T-helper 2 cell (primary cell): ENCODE data around the gene PWWP2B.

Source experiments
- DNase-seq, 5 experiments: peaks; one replicate each; pipeline versions ENCODE4 v3.0.0 to v3.0.0-alpha.2; 2012 to 2022

PWWP2B gene

DNA sequence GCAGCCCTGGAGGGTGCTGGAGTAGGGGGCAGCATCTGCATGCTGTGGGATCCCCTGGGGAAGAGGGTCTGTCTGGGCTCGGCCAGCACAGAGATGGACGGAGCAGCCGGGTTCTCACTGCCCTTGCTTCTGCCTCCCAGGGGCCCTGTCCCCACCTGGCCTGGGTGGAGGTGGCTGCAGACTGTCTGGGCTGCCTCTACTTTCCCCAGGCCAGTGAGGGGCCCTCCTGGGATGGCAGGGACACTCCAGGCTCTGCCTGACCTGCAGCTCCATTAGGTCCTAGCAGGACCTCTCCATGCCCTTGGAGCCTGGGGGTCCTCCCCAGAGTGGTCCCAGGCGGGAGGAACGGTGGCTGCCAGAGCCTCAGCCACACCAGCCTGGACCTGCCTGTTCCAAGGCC, 63.7 kb downstream of the PWWP2B start:
- DNase-seq: no peak

DNA sequence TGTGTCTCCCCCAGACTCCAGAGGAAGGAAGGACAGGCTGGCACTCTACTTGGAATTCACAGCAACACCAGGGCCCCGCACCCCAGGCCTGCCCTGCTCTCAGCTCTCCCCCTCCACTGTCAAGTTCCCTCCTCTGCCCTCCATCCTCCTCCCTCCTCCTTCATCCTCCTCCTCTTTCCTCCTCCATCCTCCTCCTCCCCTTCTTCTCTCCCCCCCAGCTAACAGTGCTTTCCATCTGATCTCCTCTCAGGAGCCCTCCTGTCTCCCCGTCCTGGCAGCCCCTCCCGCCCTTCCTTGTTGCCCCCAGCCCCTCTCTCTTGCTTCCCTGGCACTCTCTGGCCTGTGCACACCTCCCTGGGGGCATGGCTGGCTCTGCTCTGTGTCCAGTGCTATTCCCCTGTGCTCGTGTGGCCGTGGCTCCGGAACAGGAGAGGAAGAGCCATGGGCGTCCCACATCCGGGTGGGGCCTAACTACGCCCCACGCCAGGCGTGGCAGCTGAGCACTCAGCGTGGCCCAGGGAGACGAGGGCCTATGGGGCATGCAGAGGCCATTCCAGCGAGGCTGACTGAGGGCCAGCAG, 64.2 kb downstream of the PWWP2B start:
- no peak for DNase-seq

DNA sequence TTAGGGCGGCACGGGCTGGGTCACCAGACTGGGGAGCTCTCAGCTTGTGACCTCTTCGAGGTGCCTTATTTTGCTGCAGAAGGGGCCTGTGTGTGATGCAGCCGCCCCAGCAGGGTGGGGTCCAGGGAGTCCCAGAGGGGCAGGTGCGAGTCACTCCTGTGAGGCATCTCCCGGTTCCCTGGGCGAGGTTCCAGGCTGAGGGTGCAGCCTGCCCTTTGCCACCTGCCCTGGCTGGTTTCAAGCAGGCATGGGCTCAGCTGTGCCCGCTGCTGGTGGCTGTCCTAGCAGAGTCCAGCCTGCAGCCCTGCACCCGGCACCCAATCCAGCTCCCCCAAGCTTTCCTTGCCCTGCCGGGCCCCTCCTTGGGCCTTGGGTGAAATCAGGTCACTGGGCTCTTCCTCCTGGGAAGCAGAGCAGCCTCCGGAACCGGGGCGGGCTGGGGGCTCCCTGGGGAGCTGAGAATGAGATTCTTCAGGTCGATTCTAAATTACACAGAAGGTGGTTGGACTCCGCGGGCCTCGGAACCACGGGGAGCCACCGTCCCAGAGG, 64.8 kb downstream of the PWWP2B start:
- DNase-seq: no peak

DNA sequence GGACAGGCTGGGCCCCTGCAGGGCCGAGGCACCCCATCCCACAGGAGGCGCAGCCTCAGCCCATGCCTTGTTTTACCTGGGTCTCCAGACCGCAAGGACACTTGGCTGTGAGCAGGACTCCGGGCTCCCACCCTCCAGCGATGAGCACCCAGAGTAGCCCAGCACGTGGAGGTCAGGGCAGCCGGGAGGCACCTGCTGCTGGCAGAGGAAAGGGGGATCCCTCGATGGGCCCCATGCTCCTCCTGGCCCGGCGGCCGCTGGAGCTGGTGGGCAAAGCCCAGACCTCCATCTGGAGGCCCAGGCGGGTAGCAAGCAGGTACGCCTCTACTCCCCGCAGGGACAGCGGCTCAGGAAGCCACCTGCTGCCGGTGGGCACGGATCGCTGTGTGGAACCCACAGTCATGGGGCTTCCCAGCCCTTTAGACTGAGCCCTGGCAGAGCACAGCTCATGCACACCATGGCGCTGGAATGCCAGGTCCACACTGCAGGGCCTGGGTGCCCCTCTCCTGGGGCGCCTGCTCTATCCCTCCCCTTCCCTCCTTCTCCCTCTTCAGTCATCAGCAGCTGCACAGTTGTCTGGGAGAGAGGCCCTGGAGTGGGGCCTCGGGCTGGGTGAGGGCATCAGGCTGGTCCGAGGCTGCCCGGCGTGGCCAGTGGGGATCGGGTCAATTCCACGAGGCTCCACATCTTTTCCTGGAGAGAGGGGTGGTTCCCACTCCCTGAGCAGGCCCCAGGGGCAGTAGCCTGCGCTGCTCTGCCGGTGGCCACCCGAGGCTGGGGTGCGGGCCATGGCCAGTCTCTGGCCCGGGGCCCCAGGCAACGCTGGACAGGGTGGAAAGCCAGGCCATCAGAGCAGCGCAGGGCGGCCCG, 65.7 kb downstream of the PWWP2B start:
- no peak for DNase-seq

DNA sequence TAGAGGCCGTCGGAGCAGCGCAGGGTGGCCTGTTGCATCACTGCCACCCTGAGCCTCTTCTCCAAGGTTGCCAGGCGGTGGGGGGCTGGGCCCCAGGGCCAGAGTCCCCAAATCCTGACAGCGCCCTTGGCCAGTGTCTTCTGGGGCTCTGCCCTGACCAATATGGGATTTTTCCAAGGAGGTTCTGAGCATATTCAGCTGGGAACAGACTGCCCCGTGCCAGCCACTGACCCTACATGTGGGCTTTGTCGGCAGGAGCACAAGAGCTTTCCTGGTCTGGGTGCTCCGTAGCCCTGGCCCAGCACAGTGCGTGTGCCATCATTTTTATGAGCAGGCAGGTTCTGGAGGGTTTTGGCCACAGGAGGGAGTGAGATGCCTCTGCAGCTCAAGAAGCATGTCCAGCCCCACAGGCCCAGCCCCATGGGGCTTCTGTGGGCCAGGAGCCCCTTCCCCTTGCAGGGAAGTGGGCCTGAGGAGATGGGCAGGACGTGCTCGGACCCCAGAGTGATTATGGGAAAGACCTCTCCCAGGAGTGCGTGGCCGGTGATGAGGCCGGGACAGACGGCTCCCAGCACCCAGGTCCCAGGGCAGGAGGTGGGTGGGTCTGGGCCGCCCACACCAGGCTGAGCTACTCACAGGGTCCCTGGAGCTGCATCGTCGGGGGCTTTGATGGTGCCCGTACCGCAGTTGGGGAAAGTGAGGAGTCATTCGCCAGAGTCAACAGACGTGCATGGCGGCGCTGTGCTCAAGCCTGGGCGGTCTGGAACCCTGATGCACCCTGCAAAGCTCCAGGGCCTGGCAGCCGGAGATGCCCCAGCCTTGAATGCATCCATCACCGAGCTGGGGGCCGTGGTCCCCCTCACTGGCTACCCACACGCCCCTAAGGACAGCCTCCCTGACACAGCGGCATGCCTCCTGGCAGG, 66.6 kb downstream of the PWWP2B start:
- no peak for DNase-seq

DNA sequence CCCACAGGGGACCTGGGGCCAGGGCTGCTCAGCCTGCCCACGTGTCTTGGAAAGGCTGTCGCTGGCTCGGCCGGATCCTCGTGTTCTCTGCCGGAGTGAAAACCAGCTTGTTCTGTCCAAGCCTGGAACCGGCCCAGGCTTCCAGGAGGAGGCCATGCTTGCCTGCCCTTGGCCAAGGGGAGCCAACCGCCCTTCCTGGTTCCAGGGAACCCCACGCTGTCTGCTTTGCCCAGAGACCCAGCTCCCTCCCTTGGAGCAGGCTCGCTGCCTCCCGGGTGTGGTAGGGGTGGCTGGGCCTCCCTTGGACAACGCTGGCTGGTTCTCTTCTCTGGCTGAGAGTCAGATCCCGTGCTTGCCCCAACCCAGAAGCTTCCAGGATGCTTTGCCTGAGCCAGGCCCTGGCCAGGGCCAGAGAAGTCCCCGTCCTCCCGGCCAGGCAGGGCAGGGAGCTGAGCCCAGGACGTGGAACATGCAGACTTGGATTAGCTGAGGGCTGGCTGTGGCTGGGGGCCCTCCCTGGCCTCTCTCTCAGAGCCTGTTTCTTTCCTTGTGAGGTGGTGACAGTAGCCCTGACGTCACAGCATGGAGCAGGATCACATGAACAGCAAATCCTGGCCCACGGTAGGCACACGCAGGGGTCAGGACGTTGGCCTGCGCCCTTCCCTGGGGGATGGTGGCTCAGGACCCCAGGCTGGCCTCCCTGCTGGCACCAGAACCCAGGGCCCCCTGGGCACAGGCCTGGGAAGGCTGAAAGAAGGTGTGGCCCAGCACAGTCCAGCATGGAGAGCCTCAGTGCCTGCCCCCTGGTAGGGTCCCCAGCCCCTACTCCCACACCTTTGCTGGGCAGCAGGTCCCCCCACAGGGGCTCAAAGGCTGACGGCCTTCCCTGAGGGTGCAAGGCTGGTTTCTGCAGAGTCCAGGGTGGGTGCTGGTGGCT, 67.5 kb downstream of the PWWP2B start:
- DNase-seq: no peak

DNA sequence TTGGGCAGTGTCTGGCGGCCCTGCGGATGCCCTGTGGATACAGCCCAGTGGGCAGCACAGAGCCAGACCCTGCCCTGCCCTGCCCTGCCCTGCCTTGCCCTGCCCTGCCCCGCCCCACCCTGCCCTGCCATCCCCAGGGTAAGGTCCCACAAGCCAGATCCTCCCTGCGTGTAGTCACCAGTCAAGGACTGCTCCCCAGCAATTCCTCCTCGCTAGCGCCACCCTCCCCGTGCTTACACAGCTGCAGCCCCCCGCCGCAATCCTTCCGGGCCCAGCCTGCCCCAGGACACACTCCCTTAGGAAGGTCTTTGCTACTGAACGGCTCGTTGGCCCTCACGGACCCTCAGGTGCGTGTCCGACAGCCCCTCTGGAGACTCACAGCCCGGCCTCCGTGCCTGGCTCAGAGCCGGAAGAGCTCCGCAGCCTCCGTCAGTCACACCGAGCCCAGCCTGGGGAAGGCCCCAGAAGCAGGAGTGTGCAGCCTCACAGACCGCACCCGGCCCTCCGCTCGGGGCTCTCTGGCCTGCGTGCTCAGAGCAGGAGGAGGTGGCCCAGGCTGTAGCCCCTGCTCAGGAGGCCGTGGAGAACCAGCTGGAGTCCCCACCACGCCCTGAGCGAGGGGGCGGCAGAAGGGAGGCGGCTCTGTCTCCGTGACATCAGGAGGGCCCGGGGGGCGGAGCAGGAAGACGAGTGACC, 68.3 kb downstream of the PWWP2B start:
- DNase-seq: no peak

DNA sequence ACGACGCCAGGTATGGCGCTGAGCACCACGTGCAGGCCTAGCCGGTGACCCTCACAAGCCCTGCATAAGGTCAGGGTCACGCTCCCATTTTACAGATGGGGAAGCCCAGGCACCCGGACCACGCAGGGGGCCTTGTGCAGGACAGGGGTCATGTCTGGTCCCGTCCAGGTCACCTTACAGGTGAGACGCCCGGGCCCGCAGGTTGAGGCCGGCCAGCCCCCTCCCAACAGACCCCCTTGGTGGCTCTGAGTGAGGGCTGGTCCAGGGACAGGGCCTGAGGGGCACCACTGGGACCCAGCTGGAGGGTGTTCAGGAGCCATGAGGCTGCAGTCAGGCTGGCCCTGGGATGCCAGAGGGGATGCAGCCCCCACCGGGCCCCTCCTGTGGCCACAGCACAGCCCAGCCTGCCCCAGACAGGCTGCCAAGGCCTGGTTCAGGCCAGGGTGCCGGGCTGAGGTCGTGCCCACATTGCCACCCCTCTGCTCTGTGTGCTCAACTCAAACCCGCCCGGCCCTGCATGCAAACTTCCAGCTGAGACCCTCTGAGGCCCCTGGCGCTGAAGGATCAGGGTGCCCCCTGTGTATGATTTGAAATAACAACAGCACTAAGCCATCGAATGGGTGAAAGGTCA, 69.0 kb downstream of the PWWP2B start:
- DNase-seq: no peak

DNA sequence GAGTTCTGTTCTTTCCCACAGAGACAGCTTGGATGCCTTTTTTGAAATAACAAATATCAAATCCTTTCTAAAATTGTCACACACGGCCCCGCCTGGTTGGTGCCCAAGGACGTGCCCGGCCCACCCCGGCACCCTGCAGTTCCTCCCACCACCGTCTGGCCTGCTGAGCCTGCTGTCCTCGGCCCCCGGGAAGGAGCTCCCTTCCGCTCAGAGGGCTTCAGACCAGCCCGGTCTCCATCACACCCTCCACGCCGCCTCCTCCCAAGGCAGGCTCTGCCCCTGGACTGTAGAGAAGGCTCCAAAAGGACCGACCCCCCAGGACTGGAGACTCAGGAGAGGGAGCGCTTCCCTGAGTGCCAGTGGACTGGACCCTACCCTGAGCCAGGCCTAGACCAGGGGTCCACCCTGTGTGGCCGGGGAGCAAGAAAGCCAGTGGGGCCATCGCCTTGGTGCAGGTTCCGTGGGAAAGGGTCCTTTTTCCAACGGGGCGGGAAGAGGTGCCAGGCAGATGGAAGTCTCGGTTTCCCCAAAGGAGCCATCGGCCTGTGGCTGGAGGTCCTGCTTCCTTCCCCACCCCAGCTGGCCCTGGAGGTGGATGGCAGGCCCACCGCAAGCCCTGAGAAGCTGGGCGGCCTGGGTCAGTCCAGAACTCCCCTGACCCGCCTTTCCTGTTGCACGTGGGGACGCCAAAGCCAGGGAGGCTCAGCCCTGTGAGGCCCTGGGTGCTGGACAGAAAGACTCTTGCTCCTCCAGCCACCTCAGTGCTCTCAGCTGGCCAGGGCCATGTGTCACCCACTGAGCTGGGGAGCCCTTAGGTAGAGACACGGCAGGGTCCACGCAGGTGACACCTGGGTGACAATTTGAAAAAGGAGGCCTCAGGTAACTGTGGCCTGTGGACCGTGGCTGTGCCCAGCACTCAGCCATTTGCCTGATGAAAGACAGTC, 69.8 kb downstream of the PWWP2B start:
- no peak for DNase-seq
